HCT116 (cell line): ENCODE measurements around the gene SRSF2. TPM values are rescaled to one million over a fixed set of nuclear protein-coding genes. Genes with fewer than 3 reads are reported as not detected.
"Not testable (repeated sequence)": the region's sequence is repeated elsewhere in the genome, so short reads cannot be mapped to it uniquely, and the experiment has no call there.

Experiments
- ATAC-seq: fragments of 200-7000 bp; cut with Tn5 transposase; 2 replicates; pipeline ENCODE4 v1.9.1; 2020; ENCODE audit warnings: mild to moderate bottlenecking, moderate library complexity
- BruUV-seq: library from RNA; stranded (reverse); fragments of 400-500 nt; replicated peaks from 2 replicates; lab custom pipeline; 2021; lab: Mats Ljungman, UMichigan
- CTCF ChIA-PET: fragments of 300-600 bp; sonication (Branson Sonifier 250); formaldehyde crosslinking; loops from one replicate; lab custom pipeline; 2021; ENCODE audit warnings: antibody characterized with exemption; lab: Charles Lee
- POLR2A ChIA-PET: fragments of 300-600, 350-600 bp; sonication (Branson Sonifier 250); formaldehyde crosslinking; loops from one replicate; lab custom pipeline; 2021; ENCODE audit warnings: antibody characterized with exemption; lab: Charles Lee
- RAD21 ChIA-PET, 2 experiments: fragments of 300-600 bp; sonication (Branson Sonifier 250); formaldehyde crosslinking; loops; one replicate each; lab custom pipeline; 2023; ENCODE audit warnings: low total read pairs in 2 of 2; ENCODE audit not compliant: uncharacterized antibody in 2 of 2, unreplicated experiment in 2 of 2, low non-redundant PET in 1 of 2; lab: Charles Lee
- DNase-seq: peaks from one replicate; pipeline ENCODE4 v3.0.0-alpha.2; 2010; ENCODE audit warnings: low read depth, low spot score
- H2AFZ ChIP-seq: fragments of 200-600 bp; shearing (Covaris generic), sonication (generic); 2 replicates; pipeline ENCODE4 v1.6.1; 2017; ENCODE audit warnings: low read depth, mixed run types, mixed read lengths, antibody characterized with exemption, low read length; ENCODE audit not compliant: poor library complexity, severe bottlenecking
- H3K27ac ChIP-seq: 2 replicates; pipeline ENCODE4 v1.5.1; 2012; ENCODE audit warnings: low read depth, low read length
- H3K27me3 ChIP-seq: fragments of 200-600 bp; sonication (generic); 2 replicates; pipeline ENCODE4 v1.6.1; 2016; ENCODE audit warnings: mixed run types, low read length, mixed read lengths; ENCODE audit not compliant: insufficient read depth
- H3K36me3 ChIP-seq, 2 experiments: fragments of 200-500 bp in 1 of 2; fragments of 200-600 bp in 1 of 2; sonication (Bioruptor generic) in 1 of 2; sonication (generic) in 1 of 2; 2 replicates each; pipeline versions ENCODE4 v1.5.1 to v1.6.1; 2014 to 2016; ENCODE audit warnings: low read length in 2 of 2, inconsistent platforms in 1 of 2, mixed read lengths in 1 of 2, mixed run types in 1 of 2; ENCODE audit not compliant: insufficient read depth in 2 of 2, control insufficient read depth in 1 of 2
- H3K4me1 ChIP-seq, 2 experiments: fragments of 200-600 bp in 1 of 2; sonication (generic) in 1 of 2; 2 replicates each; pipeline versions ENCODE4 v1.5.1 to v1.6.1; 2012 to 2017; ENCODE audit warnings: low read length in 2 of 2, inconsistent platforms in 1 of 2, mild to moderate bottlenecking in 1 of 2, mixed read lengths in 1 of 2, mixed run types in 1 of 2, moderate library complexity in 1 of 2; ENCODE audit not compliant: insufficient read depth in 2 of 2, control insufficient read depth in 1 of 2
- H3K4me2 ChIP-seq: fragments of 200-600 bp; sonication (generic); 2 replicates; pipeline ENCODE4 v1.6.1; 2017; ENCODE audit warnings: mixed run types, low read length, mixed read lengths
- H3K4me3 ChIP-seq, 2 experiments: fragments of 200-600 bp in 1 of 2; sonication (generic) in 1 of 2; replicated peaks in 1 of 2; 2 replicates each; pipeline ENCODE4 v1.5.1; 2011 to 2016; ENCODE audit warnings: low read length in 2 of 2, control low read depth in 1 of 2, low read depth in 1 of 2, mild to moderate bottlenecking in 1 of 2, mixed read lengths in 1 of 2, mixed run types in 1 of 2
- H3K79me2 ChIP-seq: fragments of 200-600 bp; sonication (generic); 2 replicates; pipeline ENCODE4 v1.6.1; 2017; ENCODE audit warnings: mild to moderate bottlenecking, mixed run types, low read length, moderate library complexity, mixed read lengths; ENCODE audit not compliant: insufficient read depth
- H3K9ac ChIP-seq: fragments of 200-600 bp; sonication (generic); 2 replicates; pipeline ENCODE4 v1.6.1; 2016; ENCODE audit warnings: low read length, mixed read lengths
- H3K9me2 ChIP-seq: fragments of 200-600 bp; sonication (generic), shearing (Covaris generic); 2 replicates; pipeline ENCODE4 v1.6.1; 2017; ENCODE audit warnings: mixed run types, mild to moderate bottlenecking, moderate library complexity; ENCODE audit not compliant: insufficient read depth
- H3K9me3 ChIP-seq, 2 experiments: fragments of 200-500 bp in 1 of 2; fragments of 200-600 bp in 1 of 2; sonication (Bioruptor generic) in 1 of 2; sonication (generic) in 1 of 2; 2 replicates each; pipeline ENCODE4 v1.6.1; 2014 to 2017; ENCODE audit warnings: low read length in 2 of 2, mixed read lengths in 2 of 2, inconsistent platforms in 1 of 2, low read depth in 1 of 2, mild to moderate bottlenecking in 1 of 2, mixed run types in 1 of 2, moderate library complexity in 1 of 2; ENCODE audit not compliant: control insufficient read depth in 1 of 2, insufficient read depth in 1 of 2
- H4K20me1 ChIP-seq: fragments of 200-600 bp; sonication (generic), shearing (Covaris generic); 2 replicates; pipeline ENCODE4 v1.6.1; 2017; ENCODE audit warnings: mixed run types, mild to moderate bottlenecking, moderate library complexity; ENCODE audit not compliant: insufficient read depth
- ELF1 ChIP-seq: IDR thresholded peaks from 2 replicates; pipeline ENCODE4 v1.6.1; 2012; ENCODE audit warnings: low read depth, borderline replicate concordance
- POLR2A ChIP-seq: IDR thresholded peaks from 2 replicates; pipeline ENCODE4 v1.7.0; 2011; ENCODE audit warnings: borderline replicate concordance; ENCODE audit not compliant: insufficient read depth, insufficient read length; ENCODE audit errors: extremely low read depth
- SP1 ChIP-seq: IDR thresholded peaks from 2 replicates; pipeline ENCODE4 v1.6.1; 2012; ENCODE audit warnings: low read depth
- TCF7L2 ChIP-seq: IDR thresholded peaks from 2 replicates; pipeline ENCODE4 v1.7.0; 2011; ENCODE audit warnings: borderline replicate concordance, inconsistent platforms; ENCODE audit not compliant: insufficient read depth, insufficient read length; ENCODE audit errors: extremely low read depth
- intact Hi-C: fragments of 100-400 bp; cut with micrococcal nuclease; formaldehyde crosslinking; loops from 2 replicates; pipeline ENCODE4 v1.10.0; 2022
- total RNA-seq: library from RNA; stranded (reverse); gene quantifications from one replicate; pipeline ENCODE4 v1.2.1, GENCODE V29; 2021; ENCODE audit not compliant: unreplicated experiment

SRSF2 gene
- total RNA-seq, 1 experiment from 2014 or later = 422 TPM

- TF ChIP-seq ELF1 = no peak
- no peak for TF ChIP-seq SP1
- TF ChIP-seq TCF7L2 = no peak
- TF ChIP-seq POLR2A = no peak
- H3K4me1 ChIP-seq = peaks cover 19 to 26% of the 10 kb centered on the region in 2 experiments
- no peak overlapping the region for H3K27ac ChIP-seq
- peaks cover 34 to 42% of the 10 kb centered on the region in 2 experiments for H3K36me3 ChIP-seq
- intact Hi-C loops = loop anchor here (1.0 kb wide), 1 partner anchor 190 kb away; no protein-coding TSS in a partner anchor
- H3K9me2 ChIP-seq = no peaks in the 10 kb centered on the region
- peaks cover 4% of the 10 kb centered on the region; the same call in 1 of the 2 replicates for H4K20me1 ChIP-seq
- no peak overlapping the region for H3K4me2 ChIP-seq
- ChIA-PET POLR2A (interaction anchor here (1.1 to 2.0 kb wide), 2 partner anchors 19 to 42 kb away, joined by 3 to 5 read pairs; no protein-coding TSS in a partner anchor), CTCF (interaction anchor here (0.5 to 1.8 kb wide), 7 partner anchors 12 to 191 kb away, joined by 3 to 14 read pairs (median 3); partner anchors contain the start of genes PRCD and ST6GALNAC2), RAD21 (interaction anchor here in 1 of 2 experiments (0.6 kb wide), 1 partner anchor 15 kb away, joined by 4 read pairs; no protein-coding TSS in a partner anchor)
- H3K4me3 ChIP-seq = no peak overlapping the region
- H2AFZ ChIP-seq = no peak overlapping the region
- H3K27me3 ChIP-seq = no peaks in the 10 kb centered on the region
- BruUV-seq = no TSS peak
- H3K9ac ChIP-seq = no peak overlapping the region
- peaks cover 21% of the 10 kb centered on the region for H3K79me2 ChIP-seq
- ATAC-seq (no peak), DNase-seq (no peak)
- H3K9me3 ChIP-seq = no peaks in the 10 kb centered on the region
Measured at GRCh38 chr17:76713765-76714164, 23.4 kb downstream of the SRSF2 start.

DNA sequence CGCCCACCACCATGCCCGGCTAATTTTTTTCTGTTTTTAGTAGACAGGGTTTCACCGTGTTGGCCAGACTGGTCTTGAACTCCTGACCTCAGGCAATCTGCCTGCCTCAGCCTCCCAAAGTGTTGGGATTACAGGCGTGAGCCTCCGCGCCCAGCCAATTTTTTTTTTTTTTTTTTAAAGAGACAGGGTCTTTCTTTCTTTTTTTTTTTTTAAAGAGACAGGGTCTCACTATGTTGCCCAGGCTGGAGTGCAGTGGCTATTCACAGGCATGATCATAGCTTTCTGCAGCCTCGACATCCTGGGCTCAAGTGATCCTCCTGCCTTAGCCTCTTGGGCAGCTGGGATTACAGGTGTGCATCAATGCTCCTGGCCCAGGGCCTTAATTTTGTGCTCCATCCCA is 24.8 kb downstream of the SRSF2 start:
- DNase-seq, H4K20me1 ChIP-seq, H3K27ac ChIP-seq, H3K27me3 ChIP-seq, ATAC-seq, H3K9ac ChIP-seq, intact Hi-C loops, H2AFZ ChIP-seq, H3K4me3 ChIP-seq, BruUV-seq, RAD21 ChIA-PET, H3K9me3 ChIP-seq, H3K9me2 ChIP-seq, H3K4me2 ChIP-seq: not testable (repeated sequence)
- ChIA-PET CTCF (interaction anchor here (1.8 to 3.3 kb wide), 2 partner anchors 31 to 189 kb away, joined by 12 to 14 read pairs; no protein-coding TSS in a partner anchor), POLR2A (interaction anchor here (0.6 to 2.0 kb wide), 2 partner anchors 20 to 154 kb away, joined by 3 to 5 read pairs; no protein-coding TSS in a partner anchor)
- peaks cover 23 to 36% of the 10 kb centered on the region in 2 experiments for H3K36me3 ChIP-seq
- peaks cover 24% of the 10 kb centered on the region for H3K79me2 ChIP-seq
- H3K4me1 ChIP-seq = peaks cover 19 to 30% of the 10 kb centered on the region in 2 experiments
